Measurements from ENCODE around the gene SIDT2.

DNA sequence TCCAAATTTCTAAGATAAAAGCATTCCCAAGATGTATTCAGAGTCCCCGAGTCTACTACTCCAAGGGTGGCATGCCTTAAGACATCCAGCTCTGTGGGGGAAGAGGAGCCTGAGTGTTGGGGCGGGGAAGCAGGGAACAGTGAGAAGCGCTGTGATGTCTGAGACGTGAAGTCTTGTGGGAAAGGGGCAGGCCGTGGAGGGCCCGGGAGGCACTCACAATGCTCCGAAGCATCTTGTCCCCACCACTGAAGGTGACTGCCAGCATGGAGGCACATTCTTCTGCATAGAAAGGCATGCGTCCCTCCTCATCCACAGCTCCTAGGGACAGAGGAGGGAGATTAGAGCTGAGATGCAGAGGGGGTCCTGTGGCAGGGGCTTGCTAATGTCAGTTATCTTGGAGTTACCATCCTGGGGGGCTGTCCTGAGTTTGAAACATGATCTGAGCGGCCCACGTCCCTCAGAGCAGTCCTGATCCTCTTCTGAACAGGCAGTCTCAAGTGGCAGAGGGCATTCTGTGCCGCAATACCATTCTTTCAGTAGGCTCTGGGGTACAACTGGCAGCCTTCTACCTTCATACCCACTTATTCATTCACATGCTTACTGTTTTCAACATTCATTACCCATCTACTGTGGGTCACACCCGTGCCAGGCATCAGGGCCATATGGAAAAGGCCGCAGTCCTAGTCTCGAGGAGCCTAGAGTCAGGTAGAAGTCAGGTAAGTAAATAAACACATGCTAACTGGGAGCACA is 44.6 kb downstream of the SIDT2 start:
- no peak for TF ChIP-seq CEBPB (IDR thresholded peaks at IDR 0.05; ENCODE audit: low read depth, low read length)
- TF ChIP-seq CTCF (conservative IDR thresholded peaks at IDR 0.05; ENCODE audit: low read depth, low read length): no peak
- TF ChIP-seq SMC3 (IDR thresholded peaks at IDR 0.05; ENCODE audit: low read depth, low read length): no peak
- no peak for TF ChIP-seq ELK1 (IDR thresholded peaks at IDR 0.05; ENCODE audit: borderline replicate concordance, low read depth, low read length)
- no peak for TF ChIP-seq POLR2A (IDR thresholded peaks at IDR 0.05; ENCODE audit: low read depth, low read length)
- TF ChIP-seq MAZ (IDR thresholded peaks at IDR 0.05; ENCODE audit: borderline replicate concordance, low read depth, low read length): no peak
- TF ChIP-seq, protein P1, sequence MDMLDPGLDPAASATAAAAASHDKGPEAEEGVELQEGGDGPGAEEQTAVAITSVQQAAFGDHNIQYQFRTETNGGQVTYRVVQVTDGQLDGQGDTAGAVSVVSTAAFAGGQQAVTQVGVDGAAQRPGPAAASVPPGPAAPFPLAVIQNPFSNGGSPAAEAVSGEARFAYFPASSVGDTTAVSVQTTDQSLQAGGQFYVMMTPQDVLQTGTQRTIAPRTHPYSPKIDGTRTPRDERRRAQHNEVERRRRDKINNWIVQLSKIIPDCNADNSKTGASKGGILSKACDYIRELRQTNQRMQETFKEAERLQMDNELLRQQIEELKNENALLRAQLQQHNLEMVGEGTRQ (IDR thresholded peaks at IDR 0.05; ENCODE audit: low read depth, low read length): no peak
- TF ChIP-seq NFE2L2 (IDR thresholded peaks at IDR 0.05; ENCODE audit: low read depth, low read length): no peak
- no peak for TF ChIP-seq RFX5 (IDR thresholded peaks at IDR 0.05; ENCODE audit: low read depth, low read length)
- no peak for TF ChIP-seq MAFK (IDR thresholded peaks at IDR 0.05; ENCODE audit: low read depth, low read length)
